WTC11 (cell line): ENCODE results near the gene NLRP3. TPM values are rescaled to one million over a fixed set of nuclear protein-coding genes. Genes with fewer than 3 reads are reported as not detected.
A peak's percentile ranks its signal among the peaks of the same experiment; 100 is the strongest.
"Not testable (repeated sequence)": the region's sequence is repeated elsewhere in the genome, so short reads cannot be mapped to it uniquely, and the experiment has no call there.

ENCODE experiments used
- ATAC-seq: fragments of 200-7000 bp; cut with Tn5 transposase; 2 replicates; pipeline ENCODE4 v1.10.0; 2021; ENCODE audit warnings: mild to moderate bottlenecking, moderate library complexity
- Bru-seq: library from RNA; stranded (reverse); fragments of 400-500 nt; gene quantifications from one replicate; lab custom pipeline; 2021; lab: Mats Ljungman, UMichigan
- CTCF ChIA-PET: fragments of 300-600 bp; sonication (Branson Sonifier 250); formaldehyde crosslinking; loops from one replicate; lab custom pipeline; 2021; ENCODE audit warnings: antibody characterized with exemption; lab: Charles Lee
- POLR2A ChIA-PET: fragments of 350-600 bp; sonication (Branson Sonifier 250); formaldehyde crosslinking; loops from one replicate; lab custom pipeline; 2021; ENCODE audit warnings: antibody characterized with exemption; lab: Charles Lee
- DNase-seq: peaks from one replicate; pipeline ENCODE4 v3.0.0; 2021; ENCODE audit warnings: low spot score
- H3K27ac Mint-ChIP-seq: 2 replicates; pipeline ENCODE4 v1.8.0; 2021; ENCODE audit warnings: mixed read lengths
- H3K27me3 Mint-ChIP-seq: 2 replicates; pipeline ENCODE4 v1.8.0; 2021; ENCODE audit warnings: low read depth, mild to moderate bottlenecking, moderate library complexity, mixed read lengths
- H3K36me3 Mint-ChIP-seq: 2 replicates; pipeline ENCODE4 v1.8.0; 2021; ENCODE audit warnings: mixed read lengths
- H3K4me1 Mint-ChIP-seq: 2 replicates; pipeline ENCODE4 v1.8.0; 2022; ENCODE audit warnings: mixed read lengths
- H3K4me3 Mint-ChIP-seq: 2 replicates; pipeline ENCODE4 v1.8.0; 2021; ENCODE audit warnings: mild to moderate bottlenecking, moderate library complexity, mixed read lengths
- H3K9me3 Mint-ChIP-seq: 2 replicates; pipeline ENCODE4 v1.8.0; 2021; ENCODE audit warnings: mixed read lengths
- AR ChIP-seq: fragments of 250-450 bp; sonication (Bioruptor Pico); IDR thresholded peaks from 2 replicates; pipeline ENCODE4 v1.9.0; 2021; ENCODE audit warnings: mild to moderate bottlenecking
- ELF4 ChIP-seq: sonication (generic); formaldehyde crosslinking; IDR thresholded peaks from 2 replicates; pipeline ENCODE4 v1.8.1; 2022; ENCODE audit warnings: low read depth, mild to moderate bottlenecking, moderate library complexity, missing genetic modification reagents
- FOXJ3 ChIP-seq: sonication (generic); formaldehyde crosslinking; IDR thresholded peaks from 2 replicates; pipeline ENCODE4 v1.9.0; 2021; ENCODE audit warnings: missing genetic modification reagents, mild to moderate bottlenecking, borderline replicate concordance
- HMGXB4 ChIP-seq: sonication (generic); formaldehyde crosslinking; IDR thresholded peaks from 2 replicates; pipeline ENCODE4 v1.8.1; 2023; ENCODE audit warnings: mild to moderate bottlenecking, moderate library complexity, missing genetic modification reagents
- IRF1 ChIP-seq: sonication (generic); formaldehyde crosslinking; IDR thresholded peaks from 2 replicates; pipeline ENCODE4 v1.8.0; 2023; ENCODE audit warnings: missing genetic modification reagents
- IRF2 ChIP-seq: sonication (generic); formaldehyde crosslinking; IDR thresholded peaks from 2 replicates; pipeline ENCODE4 v1.8.0; 2022; ENCODE audit warnings: low read depth, missing genetic modification reagents, borderline replicate concordance
- MLX ChIP-seq: sonication (generic); formaldehyde crosslinking; IDR thresholded peaks from 2 replicates; pipeline ENCODE4 v1.8.1; 2023; ENCODE audit warnings: mild to moderate bottlenecking, missing genetic modification reagents, moderate library complexity
- MXD4 ChIP-seq: fragments of 250-450 bp; sonication (Bioruptor Pico); IDR thresholded peaks from 2 replicates; pipeline ENCODE4 v1.8.0; 2021; ENCODE audit warnings: mild to moderate bottlenecking, moderate library complexity, borderline replicate concordance
- SMAD4 ChIP-seq: sonication (generic); formaldehyde crosslinking; IDR thresholded peaks from 2 replicates; pipeline ENCODE4 v1.8.0; 2022; ENCODE audit warnings: mild to moderate bottlenecking, missing genetic modification reagents
- STAT6 ChIP-seq: sonication (generic); formaldehyde crosslinking; conservative IDR thresholded peaks from 2 replicates; pipeline ENCODE4 v1.8.1; 2023; ENCODE audit warnings: mild to moderate bottlenecking, low read depth, missing genetic modification reagents, moderate library complexity
- TEAD4 ChIP-seq: sonication (generic); formaldehyde crosslinking; IDR thresholded peaks from 2 replicates; pipeline ENCODE4 v1.8.0; 2022; ENCODE audit warnings: mild to moderate bottlenecking, missing genetic modification reagents
- USF1 ChIP-seq: sonication (generic); formaldehyde crosslinking; IDR thresholded peaks from 2 replicates; pipeline ENCODE4 v1.8.0; 2022; ENCODE audit warnings: mild to moderate bottlenecking, missing genetic modification reagents
- ZNF512 ChIP-seq: sonication (generic); formaldehyde crosslinking; IDR thresholded peaks from 2 replicates; pipeline ENCODE4 v1.8.1; 2022; ENCODE audit warnings: missing genetic modification reagents, borderline replicate concordance
- long read RNA-seq, 3 experiments: library from RNA in 1 of 3; library from capped mRNA in 1 of 3; library from polyadenylated mRNA in 1 of 3; unstranded in 2 of 3; stranded (forward) in 1 of 3; transcript quantifications; one replicate each; pipeline ENCODE4 v2.0.0, GENCODE V29; 2021
- total RNA-seq: library from RNA; stranded (reverse); gene quantifications from 3 replicates; pipeline ENCODE4 v1.2.3, GENCODE V29; 2021

The NLRP3 gene
- total RNA-seq, result 0.11 to 0.25 TPM (median 0.11 TPM) in 3 replicates
- Bru-seq, nascent RNA, result percentile 14 among the genes with signal in this experiment
- long read RNA-seq, experiment 1, result 0 reads
- long read RNA-seq, experiment 2, result 0 reads
- long read RNA-seq, experiment 3, result 0 reads

- Mint-ChIP-seq H3K27me3 (no peaks in the 10 kb centered on the region), H3K36me3 (no peaks in the 10 kb centered on the region), H3K9me3 (no peaks in the 10 kb centered on the region), H3K27ac (no peak within 1 kb of the TSS), H3K4me1 (no peaks in the 10 kb centered on the region), H3K4me3 (no peak within 1 kb of the TSS)
- CTCF ChIA-PET, result interaction anchor here (1.0 to 1.4 kb wide), 4 partner anchors 15 to 42 kb away, joined by 3 to 7 read pairs (median 6); no protein-coding TSS in a partner anchor
- TF ChIP-seq SMAD4 (CRISPR knock-in tag), result no peak
- no peak for TF ChIP-seq IRF1 (CRISPR knock-in tag)
- no peak for TF ChIP-seq MXD4 (CRISPR knock-in tag)
- TF ChIP-seq HMGXB4 (CRISPR knock-in tag), result no peak
- TF ChIP-seq TEAD4, result no peak
- no peak for TF ChIP-seq STAT6
- no peak for TF ChIP-seq USF1 (CRISPR knock-in tag)
- TF ChIP-seq IRF2 (CRISPR knock-in tag), result no peak
- no peak for TF ChIP-seq ELF4 (CRISPR knock-in tag)
- no peak for TF ChIP-seq FOXJ3 (CRISPR knock-in tag)
- no peak for TF ChIP-seq ZNF512 (CRISPR knock-in tag)
- TF ChIP-seq AR (CRISPR knock-in tag), result no peak
- no peak for TF ChIP-seq MLX (CRISPR knock-in tag)
- POLR2A ChIA-PET, result no interaction called here
- no peak for DNase-seq
- ATAC-seq, result peak; percentile 66
Measured at GRCh38 chr1:247415423-247416361, at the start of gene NLRP3. TSS of gene NLRP3 (plus strand) at chr1:247416173. CDS start at chr1:247418801, 2,628 bp downstream.

- ATAC-seq, H3K27ac Mint-ChIP-seq, CTCF ChIA-PET, DNase-seq, POLR2A ChIA-PET, H3K4me3 Mint-ChIP-seq: not testable (repeated sequence)
- peaks cover 35% of the 10 kb centered on the region for H3K9me3 Mint-ChIP-seq
- peaks cover 15% of the 10 kb centered on the region for H3K27me3 Mint-ChIP-seq
- peaks cover 27% of the 10 kb centered on the region for H3K4me1 Mint-ChIP-seq
- peaks cover 25% of the 10 kb centered on the region for H3K36me3 Mint-ChIP-seq
Measured at GRCh38 chr1:247366345-247366744, 49.6 kb upstream of the NLRP3 start.
